Hematopoietic multipotent progenitor cell treated with erythropoietin and hydrocortisone succinate and interleukin-3 and kit ligand, for 17 days (in vitro differentiated cells): Measurements from ENCODE around the gene ZMYM5.
"Not testable (repeated sequence)": the region's sequence is repeated elsewhere in the genome, so short reads cannot be mapped to it uniquely, and the experiment has no call there.

Experiments
- DNase-seq: peaks from one replicate; pipeline ENCODE4 v3.0.0-alpha.2; 2015; ENCODE audit warnings: low spot score

The ZMYM5 gene

DNA sequence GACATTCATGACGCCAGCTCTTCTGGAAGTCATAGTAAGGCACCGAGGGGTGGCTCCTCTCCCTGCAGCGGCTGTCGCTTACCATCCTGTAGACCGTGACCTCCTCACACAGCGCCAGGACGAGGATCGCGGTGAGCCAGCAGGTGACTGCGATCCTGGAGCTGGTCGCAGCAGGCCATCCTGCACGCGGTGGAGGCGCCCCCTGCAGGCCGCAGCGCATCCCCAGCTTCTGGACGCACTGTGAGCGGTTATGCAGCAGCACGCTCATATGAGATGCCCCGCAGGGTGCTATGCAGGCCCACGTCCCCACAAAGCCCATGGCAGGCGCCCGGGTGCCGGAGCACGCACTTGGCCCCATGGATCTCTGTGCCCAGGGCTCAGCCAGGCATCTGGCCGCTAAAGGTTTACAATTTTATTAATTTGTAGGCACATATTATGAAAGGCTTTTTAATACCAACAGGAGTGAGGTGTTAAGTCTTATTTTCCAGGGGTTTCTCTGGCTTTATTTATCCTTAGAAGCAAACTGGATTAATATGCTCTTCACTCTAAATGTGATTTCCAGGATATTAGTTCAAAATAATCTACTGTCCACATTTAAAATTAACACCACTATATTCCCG is 45.1 kb downstream of the ZMYM5 start:
- peak; percentile 47 for DNase-seq

DNA sequence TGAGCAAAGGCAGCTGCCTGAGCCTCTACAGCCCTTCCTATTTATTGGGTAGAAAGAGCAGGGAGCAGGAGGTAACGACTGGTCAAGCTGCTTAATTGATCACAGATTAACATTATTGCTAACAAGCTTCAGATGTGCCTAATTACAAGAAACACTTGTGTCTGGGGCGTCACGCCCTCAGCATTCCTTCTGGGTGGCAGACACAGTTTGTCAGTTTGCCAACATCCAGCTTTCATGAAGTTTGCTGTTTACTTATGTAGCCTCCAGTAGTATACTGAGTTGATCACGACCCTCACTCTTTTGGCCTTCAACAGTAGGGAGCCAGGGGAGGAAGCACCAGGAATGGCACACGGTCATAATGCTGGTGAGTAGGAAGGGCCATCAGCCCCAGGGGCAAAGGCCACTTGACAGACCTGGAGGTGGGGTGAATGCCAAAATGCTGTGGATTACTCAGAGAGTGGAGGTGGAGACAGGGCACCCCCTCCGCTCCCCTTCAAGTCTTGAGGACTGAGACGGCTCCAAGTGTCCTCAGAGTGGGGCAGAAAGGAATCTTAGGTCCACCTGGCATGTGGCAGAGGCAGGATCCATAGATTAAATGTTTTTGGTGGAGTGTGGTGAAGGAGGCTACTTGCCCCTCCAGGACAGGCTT is 45.8 kb downstream of the ZMYM5 start:
- DNase-seq, result no peak

DNA sequence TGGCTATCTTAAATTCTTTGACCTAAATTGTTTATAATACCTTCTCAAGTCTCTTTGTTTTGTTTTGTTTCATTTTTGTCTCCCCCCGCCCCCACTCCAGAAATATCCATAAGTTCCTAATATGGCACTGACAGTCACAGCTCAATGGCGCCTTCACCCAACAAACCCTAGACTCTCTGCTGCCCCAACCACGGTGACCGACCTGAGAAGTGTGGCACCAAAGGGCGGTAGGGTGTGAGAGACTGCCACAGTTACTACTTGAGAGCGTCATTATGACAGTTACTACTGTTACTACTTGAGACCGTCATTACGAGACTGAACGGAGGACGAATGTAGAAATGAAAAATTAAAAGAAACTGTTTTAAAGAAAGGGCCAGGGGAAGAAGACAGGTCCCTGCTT is 46.3 kb downstream of the ZMYM5 start:
- no peak for DNase-seq

DNA sequence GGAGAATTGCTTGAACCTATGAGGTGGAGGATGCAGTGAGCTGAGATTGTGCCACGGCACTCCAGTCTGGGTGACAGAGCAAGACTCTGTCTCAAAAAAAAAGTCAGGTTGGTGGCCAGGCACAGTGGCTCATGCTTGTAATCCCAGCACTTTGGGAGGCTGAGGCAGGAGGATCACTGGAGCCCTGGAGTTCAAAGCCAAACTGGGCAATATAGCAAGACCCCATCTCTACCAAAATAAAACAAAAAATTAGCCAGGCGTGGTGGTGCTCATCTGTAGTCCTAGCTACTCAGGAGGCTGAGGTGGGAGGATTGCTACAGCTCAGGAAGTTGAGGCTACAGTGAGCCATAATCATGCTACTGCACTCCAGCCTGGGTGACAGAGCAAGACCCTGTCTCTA is 47.6 kb downstream of the ZMYM5 start:
- not testable (repeated sequence) for DNase-seq

DNA sequence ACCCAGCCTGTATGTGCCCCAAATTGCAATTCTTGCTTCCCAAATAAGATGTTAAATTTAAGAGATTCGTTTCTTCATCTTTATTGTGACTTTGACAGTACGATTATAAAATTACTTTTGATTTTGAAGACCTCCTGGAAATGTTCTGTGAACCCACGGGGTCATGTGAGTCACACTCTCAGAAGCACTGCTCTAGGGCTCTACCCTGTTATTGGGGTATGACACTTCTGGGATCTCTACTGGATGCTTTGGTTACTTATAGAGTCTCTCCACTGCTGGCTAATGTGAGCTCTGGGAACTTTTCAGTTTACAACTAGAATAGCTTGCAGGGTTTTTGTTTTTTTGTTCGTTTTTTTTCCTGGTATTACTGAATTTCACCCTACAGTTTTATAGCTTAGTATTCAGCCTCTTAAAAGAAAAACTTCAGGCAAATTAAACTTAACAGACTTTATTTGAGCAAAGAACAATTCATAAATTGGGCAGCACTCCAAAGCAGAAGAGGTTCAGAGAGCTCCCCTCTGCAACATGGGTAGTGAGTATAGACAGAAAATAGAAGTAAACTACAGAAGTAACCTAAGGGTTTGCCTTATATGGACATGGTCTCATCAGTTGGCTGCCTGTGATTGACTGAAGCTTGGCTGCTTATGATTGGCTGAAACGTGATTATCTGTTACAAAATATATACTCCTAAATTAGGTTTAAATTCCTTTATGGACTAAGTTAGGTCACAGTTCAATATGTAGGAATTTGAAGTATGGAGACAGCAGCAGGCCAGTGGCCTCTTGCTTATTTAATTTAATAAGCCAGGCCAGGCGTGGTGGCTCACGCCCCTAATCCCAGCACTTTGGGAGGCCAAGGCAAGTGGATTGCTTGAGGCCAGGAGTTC is 52.2 kb downstream of the ZMYM5 start:
- no peak for DNase-seq

DNA sequence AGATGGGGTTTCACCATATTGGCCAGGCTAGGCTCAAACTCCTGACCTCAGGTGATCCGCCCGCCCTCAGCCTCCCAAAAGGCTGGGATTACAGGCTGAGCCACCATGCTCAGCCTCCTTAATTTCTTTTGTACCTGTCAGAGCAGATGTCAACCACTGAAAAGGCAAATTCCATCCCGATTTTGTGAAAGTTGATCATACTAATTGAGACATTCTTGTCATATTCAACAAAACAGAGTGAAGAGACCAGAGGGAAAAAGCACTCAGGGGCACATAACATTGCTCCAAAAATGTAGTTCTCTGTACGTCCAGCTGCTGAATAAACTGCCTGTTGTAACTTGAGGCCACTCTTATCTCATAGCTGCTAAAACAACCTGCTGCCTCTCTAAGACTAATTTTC is 53.3 kb downstream of the ZMYM5 start:
- no peak for DNase-seq

DNA sequence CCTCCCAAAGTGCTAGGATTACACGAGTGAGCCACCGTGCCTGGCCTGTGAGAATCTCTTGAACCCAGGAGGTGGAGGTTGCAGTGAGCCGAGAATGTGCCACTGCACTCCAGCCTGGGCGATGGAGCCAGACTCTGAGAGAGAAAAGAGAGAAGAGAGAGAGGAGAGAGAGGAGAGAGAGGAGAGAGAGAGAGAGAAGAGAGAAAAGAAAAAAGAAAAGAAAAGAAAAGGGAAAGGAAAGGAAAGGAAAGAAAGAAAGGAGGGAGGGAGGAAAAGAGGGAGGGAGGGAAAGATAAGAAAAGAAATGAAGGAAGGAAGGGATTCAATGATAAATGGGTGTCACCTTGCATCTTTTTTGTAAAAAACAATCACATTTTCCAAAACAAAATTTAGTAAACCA is 57.7 kb downstream of the ZMYM5 start:
- DNase-seq, result no peak

DNA sequence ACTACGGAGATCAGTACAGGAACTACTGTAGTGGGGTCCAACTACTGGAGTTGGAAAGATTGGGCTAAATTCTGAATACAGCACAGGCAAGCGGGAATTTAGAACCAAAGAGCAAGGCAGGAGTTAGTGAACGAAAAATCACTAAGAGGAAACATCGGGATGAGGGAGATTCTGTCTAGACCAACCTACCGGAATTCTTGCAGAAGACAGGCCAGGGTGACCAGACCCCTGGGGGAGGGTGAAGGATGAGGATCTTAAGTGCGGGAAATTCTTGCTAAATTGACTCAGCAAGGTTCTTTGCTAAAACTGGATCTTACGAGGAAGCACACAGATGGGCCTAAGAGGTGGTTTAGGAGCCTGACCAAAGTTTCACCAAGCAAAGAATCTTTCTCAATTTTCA is 67.5 kb downstream of the ZMYM5 start:
- DNase-seq, result no peak

DNA sequence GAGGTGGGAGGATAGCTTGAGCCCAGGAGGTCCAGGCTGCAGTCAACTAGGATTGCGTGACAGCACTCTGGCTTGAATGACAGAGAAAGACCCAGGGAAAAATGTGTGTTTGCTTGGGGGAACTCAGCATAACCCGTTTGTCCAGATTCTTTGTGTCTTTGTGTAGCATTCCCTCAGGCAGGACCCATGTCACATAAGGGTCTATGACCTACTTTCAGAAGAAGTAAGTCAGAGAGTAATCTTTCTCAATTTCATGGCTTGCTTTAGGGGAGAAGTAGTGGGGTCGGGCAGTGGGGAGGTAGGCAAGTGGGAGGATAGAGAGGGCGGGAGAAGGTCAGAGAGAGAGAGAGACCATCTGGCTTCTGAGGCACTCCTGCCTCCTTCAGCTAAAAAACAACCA is 68.8 kb downstream of the ZMYM5 start:
- DNase-seq, result no peak

DNA sequence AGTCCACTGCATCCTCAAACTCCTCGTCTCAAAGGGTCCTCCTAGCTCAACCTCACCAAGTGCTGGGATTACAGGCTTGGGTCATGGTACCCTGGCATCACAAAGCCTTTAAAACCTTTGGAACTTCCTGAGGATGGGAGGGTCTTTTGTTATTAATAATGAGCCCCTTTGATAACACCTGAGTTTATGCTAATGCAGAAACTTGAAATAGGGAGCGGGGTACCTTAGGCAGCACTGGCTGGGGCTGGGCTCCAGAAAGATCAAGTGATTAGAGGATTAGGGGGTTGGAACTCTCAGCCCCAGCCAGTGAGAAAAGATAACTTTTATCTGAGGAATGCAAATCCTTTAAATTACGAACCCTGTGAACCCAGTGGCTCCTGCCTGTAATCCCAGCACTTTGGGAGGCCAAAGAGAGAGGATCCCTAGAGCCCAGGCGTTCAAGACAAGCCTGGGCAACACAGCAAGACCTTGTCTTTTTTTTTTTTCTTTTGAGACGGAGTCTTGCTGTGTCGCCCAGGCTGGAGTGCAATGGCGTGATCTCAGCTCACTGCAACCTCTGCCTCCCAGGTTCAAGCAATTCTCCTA is 71.4 kb downstream of the ZMYM5 start:
- no peak for DNase-seq

DNA sequence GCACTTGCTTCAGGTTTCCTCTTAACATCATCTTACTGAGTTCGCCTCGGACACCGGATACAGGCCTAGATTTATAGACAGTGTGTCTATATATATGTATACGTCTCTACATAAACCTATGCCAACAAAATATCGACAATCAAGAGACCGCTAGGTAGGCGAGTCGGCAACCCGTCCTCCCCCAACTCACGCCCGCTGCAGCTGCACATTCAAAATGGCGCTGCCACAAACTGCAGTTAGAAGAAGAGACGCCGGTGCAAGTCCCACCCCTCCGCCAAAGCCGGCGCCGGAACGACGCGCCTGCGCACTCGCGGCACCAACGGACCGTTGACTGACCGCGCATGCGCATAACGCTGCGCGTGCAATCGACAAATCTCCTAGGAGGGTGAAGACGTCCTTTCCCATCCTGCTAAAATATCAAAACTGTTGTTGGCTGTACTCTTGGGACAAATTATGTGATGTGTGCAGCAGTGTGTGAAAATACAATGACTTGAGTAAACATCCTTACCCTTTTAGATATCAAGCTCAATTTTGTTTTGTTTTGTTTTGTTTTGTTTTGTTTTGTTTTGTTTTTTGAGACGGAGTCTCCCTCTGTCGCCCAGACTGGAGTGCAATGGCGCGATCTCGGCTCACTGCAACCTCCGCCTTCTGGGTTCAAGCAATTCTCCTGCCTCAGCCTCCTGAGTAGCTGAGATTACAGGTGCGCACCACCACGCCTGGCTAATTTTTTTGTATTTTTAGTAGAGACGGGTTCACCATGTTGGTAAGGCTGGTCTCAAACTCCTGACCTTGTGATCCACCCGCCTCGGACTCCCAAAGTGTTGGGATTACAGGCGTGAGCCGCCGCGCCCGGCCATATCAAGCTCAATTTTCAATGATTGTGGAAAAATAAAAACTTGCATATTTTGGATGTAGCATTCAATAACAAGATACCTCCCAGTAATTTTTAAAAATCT is 80.4 kb downstream of the ZMYM5 start, which contains the start of gene PSPC1:
Gene PSPC1, minus strand, starts transcription at position 219 of the 956 bp plus-strand sequence. Its CDS starts 188 bp downstream, at position 31.
- DNase-seq, result peak; percentile 96

DNA sequence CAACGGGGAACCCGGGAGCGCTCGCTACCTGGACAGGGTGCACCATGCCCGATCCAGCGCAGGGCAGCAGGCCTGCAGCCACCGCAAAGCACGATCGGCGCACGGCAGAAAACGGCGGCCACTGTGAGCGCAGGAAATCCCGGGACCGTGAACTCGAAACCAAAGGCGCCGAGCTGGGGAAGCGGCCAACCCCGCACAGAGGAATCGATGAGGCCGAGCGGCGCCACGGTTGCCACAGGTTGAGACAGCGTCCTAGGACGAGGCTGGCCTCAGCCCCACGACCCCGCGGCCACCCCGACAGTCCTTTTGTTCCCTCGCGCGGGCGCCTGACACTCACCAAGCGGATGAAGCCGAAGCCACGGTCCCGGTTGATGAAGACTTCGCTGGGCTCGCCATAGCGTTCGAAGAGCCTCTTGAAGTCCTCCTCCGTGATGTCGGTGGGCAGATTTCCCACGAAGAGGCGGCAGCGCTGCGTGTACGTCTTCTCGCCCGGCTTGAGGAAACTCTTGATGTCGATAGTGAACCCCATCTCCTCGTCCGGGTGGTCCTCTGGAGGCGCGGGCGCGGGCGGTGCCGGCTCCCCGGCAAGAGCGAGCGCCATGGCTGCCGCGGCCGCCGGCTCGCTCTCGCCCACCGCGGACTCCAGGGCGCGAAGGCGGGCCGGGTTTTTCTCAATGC is 81.3 kb downstream of the ZMYM5 start:
- DNase-seq, result peak; percentile 43

DNA sequence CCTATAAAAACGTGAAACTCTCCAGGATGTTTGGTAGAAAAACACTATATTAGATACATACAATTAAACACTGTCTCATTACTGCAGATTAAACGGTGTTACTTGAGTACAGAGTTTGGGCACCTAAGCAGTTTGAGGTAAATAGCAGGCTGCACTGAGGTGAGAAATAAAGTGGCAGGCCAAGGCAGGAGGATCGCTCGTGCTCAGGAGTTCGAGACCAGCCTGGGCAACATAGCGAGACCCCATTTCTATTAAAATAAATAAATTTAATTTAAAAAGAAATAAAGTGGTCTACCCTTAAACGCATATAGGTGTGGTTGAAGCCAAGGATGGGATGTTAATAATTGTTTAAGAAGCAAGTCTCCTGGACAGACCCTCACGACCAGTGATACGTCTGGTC is 81.9 kb downstream of the ZMYM5 start:
- DNase-seq, result peak; percentile 20

DNA sequence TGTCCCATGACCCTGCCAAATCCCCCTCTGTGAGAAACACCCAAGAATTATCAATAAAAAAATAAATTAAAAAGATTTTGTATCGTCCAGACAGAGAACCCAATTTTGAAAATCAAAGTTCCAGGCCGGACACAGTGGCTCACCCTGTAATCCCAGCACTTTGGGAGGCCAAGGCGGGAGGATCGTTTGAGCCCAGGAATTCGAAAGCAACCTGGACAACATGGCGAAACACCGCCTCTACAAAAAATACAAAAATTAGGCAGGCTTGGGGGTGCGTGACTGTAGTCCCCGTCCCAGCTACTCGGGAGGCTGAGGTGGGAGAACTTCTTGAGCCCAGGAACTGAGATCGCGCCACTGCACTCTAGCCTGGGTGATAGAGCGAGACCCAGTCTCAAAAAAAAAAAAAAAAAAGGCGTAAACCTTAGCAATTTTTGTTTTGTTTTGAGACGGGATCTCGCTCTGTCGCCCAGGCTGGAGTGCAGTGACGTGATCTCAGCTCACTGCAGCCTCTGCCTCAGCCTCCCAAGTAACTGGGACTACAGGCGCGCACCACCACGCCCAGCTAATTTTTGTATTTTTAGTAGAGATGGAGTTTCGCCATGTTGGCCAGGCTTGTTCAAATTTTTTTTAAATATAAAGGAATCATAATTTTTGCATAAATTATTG is 82.6 kb downstream of the ZMYM5 start:
- DNase-seq, result not testable (repeated sequence)
